SJSA1 (cell line): ENCODE measurements around the gene SNRPA1. TPM values are rescaled to one million over a fixed set of nuclear protein-coding genes. Genes with fewer than 3 reads are reported as not detected.

Source experiments
- DNase-seq, 2 experiments: peaks; one replicate each; pipeline ENCODE4 v3.0.0-alpha.2; 2015 to 2020; ENCODE audit warnings: low spot score in 2 of 2, low read depth in 1 of 2
- H3K27ac ChIP-seq: fragments of 250-450 bp; sonication (Bioruptor Pico); 2 replicates; pipeline ENCODE4 v1.5.1; 2020; ENCODE audit warnings: mild to moderate bottlenecking, moderate library complexity
- H3K27me3 ChIP-seq: fragments of 250-450 bp; sonication (Bioruptor Pico); replicated peaks from 2 replicates; pipeline ENCODE4 v1.5.1; 2020; ENCODE audit warnings: mild to moderate bottlenecking, moderate library complexity
- H3K36me3 ChIP-seq: fragments of 250-450 bp; sonication (Bioruptor Pico); 2 replicates; pipeline ENCODE4 v1.5.1; 2020; ENCODE audit warnings: mild to moderate bottlenecking
- H3K4me1 ChIP-seq: fragments of 250-450 bp; sonication (Bioruptor Pico); replicated peaks from 2 replicates; pipeline ENCODE4 v1.6.1; 2021; ENCODE audit warnings: mild to moderate bottlenecking
- H3K4me3 ChIP-seq: fragments of 250-450 bp; sonication (Bioruptor Pico); 2 replicates; pipeline ENCODE4 v1.5.1; 2020; ENCODE audit warnings: mild to moderate bottlenecking
- H3K9me3 ChIP-seq: fragments of 250-450 bp; sonication (Bioruptor Pico); replicated peaks from 2 replicates; pipeline ENCODE4 v1.5.1; 2020; ENCODE audit warnings: mild to moderate bottlenecking
- total RNA-seq: library from RNA; depleted of rRNA; stranded (reverse); fragments of >200 nt; shearing (Covaris generic); gene quantifications from 2 replicates; pipeline ENCODE4 v1.2.3, GENCODE V29; 2014

SNRPA1 gene
- total RNA-seq, 1 experiment from 2014 or later, result 76.3 TPM

DNA sequence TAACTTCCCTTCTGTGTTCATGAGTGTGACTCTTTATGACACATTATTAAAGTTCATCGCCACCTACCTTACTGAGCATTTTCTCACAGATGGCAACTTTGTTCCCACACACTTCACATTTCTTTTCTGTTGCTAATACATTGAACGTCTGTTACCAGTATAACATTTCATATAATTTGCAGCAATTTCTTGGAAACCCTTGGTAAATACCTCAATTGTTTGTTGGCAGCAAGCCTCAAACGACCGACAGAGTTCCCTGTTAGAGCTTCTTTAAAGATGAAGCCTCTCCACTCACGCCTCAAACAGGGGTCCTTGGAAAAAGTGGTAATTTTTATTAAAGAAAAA lies 40.0 kb downstream of the SNRPA1 start:
- H3K27me3 ChIP-seq, result no peaks in the 10 kb centered on the region
- peaks cover 14% of the 10 kb centered on the region for H3K36me3 ChIP-seq
- peaks cover 16% of the 10 kb centered on the region for H3K4me1 ChIP-seq
- H3K4me3 ChIP-seq, result no peak overlapping the region
- no peak overlapping the region for H3K27ac ChIP-seq
- H3K9me3 ChIP-seq, result no peaks in the 10 kb centered on the region; the same call in 1 of the 2 replicates
- DNase-seq, result no peak

GRCh38 chr15:101254157-101255050 lies 40.6 kb downstream of the SNRPA1 start:
- Histone ChIP-seq H3K27me3 (no peaks in the 10 kb centered on the region), H3K4me3 (no peak overlapping the region), H3K36me3 (peaks cover 19% of the 10 kb centered on the region), H3K27ac (no peak overlapping the region), H3K9me3 (no peaks in the 10 kb centered on the region; the same call in 1 of the 2 replicates), H3K4me1 (peaks cover 21% of the 10 kb centered on the region)
- no peak for DNase-seq

- Histone ChIP-seq H3K36me3 (peaks cover 32% of the 10 kb centered on the region), H3K9me3 (no peaks in the 10 kb centered on the region; the same call in 1 of the 2 replicates), H3K27me3 (no peaks in the 10 kb centered on the region), H3K27ac (peak overlapping the region; percentile 42; the same call in 1 of the 2 replicates), H3K4me1 (peaks cover 21% of the 10 kb centered on the region), H3K4me3 (peak overlapping the region; percentile 98)
- DNase-seq, result no peak
Measured at GRCh38 chr15:101252836-101253235, 42.2 kb downstream of the SNRPA1 start.

DNA sequence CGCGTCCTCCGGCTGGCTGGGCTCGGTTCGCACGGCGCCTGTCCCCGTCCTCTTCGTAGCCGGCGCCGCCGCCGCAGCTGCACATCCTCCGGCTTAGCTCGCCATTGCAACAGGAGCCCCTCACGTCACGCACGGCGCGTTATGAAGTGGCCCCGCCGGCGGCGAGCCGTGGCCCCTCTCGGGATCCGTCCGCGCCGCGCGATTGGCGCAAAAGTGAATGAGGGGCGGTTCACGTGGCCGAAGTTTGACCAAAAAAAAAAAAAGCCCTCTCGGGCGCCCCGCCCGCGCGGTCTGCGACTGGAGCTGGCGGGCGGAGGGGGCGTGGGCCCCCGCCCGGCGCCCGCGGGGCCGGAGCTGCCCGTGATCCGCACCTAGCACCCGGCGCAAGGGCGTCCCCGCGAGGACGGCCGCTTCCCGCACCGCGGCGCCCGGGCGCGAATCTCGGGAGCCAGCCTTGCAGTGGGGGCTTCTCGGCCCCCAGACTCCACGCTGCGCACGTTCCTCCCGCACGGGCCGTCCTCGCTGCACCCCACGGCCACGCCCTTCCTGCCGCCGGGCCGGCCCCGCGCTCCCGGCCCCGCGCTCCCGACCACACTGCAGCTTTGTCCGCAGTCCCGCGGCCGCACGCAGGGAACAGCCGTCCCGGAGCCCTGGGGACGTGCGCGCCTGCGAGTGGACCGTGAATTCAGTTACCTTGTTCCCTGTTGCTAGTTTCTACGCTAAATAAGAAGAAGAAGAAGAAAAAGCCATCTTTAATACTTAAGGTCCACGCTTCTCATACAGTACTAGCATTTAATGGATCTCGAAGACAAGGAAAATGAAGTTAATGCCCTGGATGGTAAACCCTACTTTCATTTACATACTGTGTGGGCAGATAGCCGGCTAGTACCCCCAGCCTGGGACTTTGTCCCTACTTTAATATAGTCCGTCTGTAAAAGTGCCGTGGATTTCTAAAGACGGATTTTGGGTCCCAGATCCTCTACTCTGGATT lies 42.9 kb downstream of the SNRPA1 start, which contains the start of gene CHSY1:
Gene CHSY1 (minus strand): TSS at position 219 of the 991 bp plus-strand sequence. CDS start 592 bp downstream, outside the sequence.
- H3K27ac ChIP-seq, result peak within 1 kb of the TSS; percentile 58
- peaks cover 39% of the 10 kb centered on the region for H3K36me3 ChIP-seq
- no peaks in the 10 kb centered on the region; the same call in 1 of the 2 replicates for H3K9me3 ChIP-seq
- no peaks in the 10 kb centered on the region for H3K27me3 ChIP-seq
- peak within 1 kb of the TSS; percentile 98 for H3K4me3 ChIP-seq
- H3K4me1 ChIP-seq, result peaks cover 21% of the 10 kb centered on the region
- peak; percentile 90 to 95 for DNase-seq

DNA sequence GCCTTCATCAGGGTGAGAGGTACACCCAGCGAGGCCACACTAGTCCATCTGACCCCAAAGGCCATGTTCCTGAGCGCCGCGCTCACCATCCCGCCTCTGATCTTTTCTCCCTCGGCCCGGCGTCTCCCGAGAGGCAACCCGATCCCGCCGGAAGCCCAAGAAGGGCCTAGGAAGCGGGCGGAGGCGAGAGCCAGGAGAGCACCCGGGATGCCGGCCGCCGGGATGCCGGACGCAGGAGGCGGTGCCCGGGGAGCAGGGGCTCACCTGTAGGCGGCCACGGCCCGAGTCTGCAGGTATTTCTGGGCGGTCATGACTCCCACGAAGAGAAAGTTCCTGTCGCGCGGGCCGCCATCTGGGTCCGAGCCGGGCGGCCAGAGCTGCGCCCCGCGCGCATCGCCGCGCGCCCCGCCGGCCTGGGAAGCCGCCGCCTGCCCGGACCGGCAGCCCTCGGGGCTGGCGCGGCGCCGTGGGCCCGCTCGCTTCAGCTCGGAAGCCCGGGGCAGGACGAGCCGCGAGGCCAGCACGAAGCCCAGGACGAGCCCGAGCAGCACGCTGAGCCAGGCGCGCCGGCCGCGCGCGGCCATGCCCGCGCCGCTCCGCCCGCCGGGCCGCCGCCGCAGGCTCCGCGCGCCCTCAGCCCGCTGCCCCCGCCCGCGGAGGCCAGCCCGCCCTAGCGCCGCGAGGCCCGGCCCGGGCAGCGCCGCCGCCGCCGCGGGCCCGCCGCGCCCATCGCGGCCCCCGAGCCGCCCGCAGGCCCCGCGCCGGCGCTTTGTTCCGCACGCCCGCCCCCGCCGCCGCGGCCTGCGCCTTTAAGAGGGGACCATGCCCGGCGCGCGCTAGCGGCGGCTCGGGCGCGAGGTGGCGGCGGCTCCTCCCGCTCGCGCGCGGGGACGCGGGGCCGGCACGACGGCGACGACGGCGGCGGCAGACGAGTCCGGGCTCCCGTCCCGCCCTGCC lies 43.9 kb downstream of the SNRPA1 start:
- H3K27ac ChIP-seq, result peak overlapping the region; percentile 58
- H3K27me3 ChIP-seq, result no peaks in the 10 kb centered on the region
- DNase-seq, result peak in 1 of 2 experiments; percentile 34
- peaks cover 21% of the 10 kb centered on the region for H3K4me1 ChIP-seq
- peaks cover 47% of the 10 kb centered on the region for H3K36me3 ChIP-seq
- no peaks in the 10 kb centered on the region; the same call in 1 of the 2 replicates for H3K9me3 ChIP-seq
- peak overlapping the region; percentile 98 for H3K4me3 ChIP-seq

GRCh38 chr15:101250341-101250831 lies 44.7 kb downstream of the SNRPA1 start:
- Histone ChIP-seq H3K27me3 (no peaks in the 10 kb centered on the region), H3K9me3 (no peaks in the 10 kb centered on the region; the same call in 1 of the 2 replicates), H3K27ac (no peak overlapping the region), H3K36me3 (peaks cover 54% of the 10 kb centered on the region), H3K4me1 (peaks cover 27% of the 10 kb centered on the region), H3K4me3 (peak overlapping the region; percentile 98)
- DNase-seq, result peak in 1 of 2 experiments; percentile 60

- Histone ChIP-seq H3K36me3 (peaks cover 65% of the 10 kb centered on the region), H3K4me1 (peaks cover 48% of the 10 kb centered on the region), H3K9me3 (no peaks in the 10 kb centered on the region), H3K27me3 (no peaks in the 10 kb centered on the region), H3K27ac (no peak overlapping the region), H3K4me3 (no peak overlapping the region)
- DNase-seq, result no peak
Measured at GRCh38 chr15:101248274-101248673, 46.8 kb downstream of the SNRPA1 start.

DNA sequence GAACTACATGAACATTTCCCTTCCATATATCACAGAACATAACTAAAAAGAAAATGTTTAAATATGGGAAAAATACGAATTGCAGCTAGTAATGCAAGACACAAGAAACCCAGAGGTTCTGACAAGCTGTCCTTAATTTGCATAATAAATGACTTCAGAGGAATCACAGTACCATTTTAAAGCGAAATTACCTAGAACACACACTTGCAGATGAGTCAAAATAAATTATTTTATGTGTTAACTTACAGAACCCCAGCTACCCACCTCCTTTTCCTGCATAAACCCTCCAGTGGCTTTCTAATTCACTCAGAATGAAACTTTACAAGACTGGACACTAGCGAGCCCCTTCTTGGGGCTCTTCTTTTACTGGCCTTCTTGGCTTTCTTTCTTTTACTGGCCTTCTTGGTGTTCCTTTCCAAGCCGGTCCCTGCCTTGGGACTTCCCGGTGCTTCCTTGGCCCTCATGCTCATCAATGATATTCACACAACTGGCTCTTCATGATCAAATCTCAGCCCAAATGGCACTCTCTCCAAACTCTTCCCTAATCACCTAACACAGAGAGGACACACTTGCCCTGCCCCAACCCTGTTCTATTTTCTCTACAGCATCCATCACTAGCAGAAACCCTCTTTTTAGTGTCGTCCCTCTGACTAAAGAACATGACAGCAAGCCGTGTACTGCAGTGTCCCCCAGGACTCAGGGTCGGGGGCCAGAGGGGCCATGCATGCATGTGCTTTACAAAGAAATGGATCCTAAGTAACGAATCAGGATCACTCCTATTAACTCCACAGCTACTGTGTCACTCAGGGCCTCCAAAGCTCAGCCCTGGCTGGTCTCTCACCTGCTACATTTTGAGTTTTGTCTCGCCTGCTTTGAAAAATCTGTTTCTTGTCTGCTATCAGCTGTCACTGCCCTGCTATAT lies 48.0 kb downstream of the SNRPA1 start:
- Histone ChIP-seq H3K4me3 (no peak overlapping the region), H3K9me3 (no peaks in the 10 kb centered on the region), H3K27me3 (no peaks in the 10 kb centered on the region), H3K4me1 (peaks cover 49% of the 10 kb centered on the region), H3K27ac (no peak overlapping the region), H3K36me3 (peaks cover 65% of the 10 kb centered on the region)
- no peak for DNase-seq

DNA sequence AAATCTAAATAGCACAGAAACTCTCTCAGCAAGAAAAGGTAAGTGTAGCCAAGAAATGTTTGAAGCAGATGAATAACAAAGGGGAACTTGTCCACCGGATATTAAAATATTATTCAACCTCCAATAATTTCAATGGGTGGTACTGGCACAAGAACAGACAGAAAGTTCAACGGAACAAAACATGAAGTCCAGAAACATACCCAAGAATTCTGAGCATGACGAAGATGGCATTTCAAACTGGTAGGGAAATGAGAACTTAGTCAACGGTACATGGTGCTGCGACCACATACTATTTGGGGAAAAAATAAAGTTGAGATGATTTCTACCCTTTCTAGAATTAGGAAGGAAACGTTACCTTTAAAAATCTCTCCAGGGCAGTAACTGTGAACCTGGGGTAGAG lies 48.7 kb downstream of the SNRPA1 start:
- H3K36me3 ChIP-seq, result peaks cover 63% of the 10 kb centered on the region
- H3K27me3 ChIP-seq, result no peaks in the 10 kb centered on the region
- H3K9me3 ChIP-seq, result no peaks in the 10 kb centered on the region
- DNase-seq, result no peak
- H3K4me1 ChIP-seq, result peaks cover 51% of the 10 kb centered on the region
- no peak overlapping the region for H3K4me3 ChIP-seq
- H3K27ac ChIP-seq, result no peak overlapping the region

DNA sequence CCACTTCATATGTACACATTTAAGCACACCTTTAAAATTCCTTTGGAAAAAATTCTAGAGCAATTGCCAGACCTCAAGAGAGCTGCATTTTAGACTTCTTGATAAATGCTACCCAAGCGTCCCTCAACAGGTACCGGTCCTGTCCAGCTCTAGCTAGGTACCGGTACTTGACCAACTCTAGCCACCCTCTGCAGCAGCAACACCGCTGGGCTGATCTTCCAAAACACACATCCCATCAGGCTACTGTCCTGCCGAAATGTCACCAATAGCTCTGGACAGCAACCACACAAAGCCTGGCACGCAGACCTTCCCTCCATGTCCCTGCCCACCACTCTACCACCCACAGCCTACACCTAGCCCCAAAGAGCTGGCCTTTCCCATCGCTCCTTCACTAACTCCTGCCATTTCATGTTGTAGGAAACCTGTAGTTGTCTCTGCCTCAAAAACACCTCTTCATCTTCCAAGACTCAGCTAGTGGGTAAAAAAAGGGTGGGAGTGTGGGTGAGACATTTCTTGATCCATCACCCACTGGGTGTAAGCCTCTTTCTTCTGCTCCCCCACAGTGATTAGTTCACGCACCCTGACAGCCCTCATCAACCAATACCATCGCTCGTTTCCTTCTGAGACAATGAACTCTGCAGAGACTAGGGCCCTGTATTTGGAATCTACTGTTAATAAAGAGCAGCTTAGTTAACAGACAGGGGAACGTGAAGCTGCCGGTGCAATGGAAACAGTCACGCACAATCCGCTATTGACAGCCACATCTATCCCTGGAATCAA lies 50.0 kb downstream of the SNRPA1 start:
- H3K36me3 ChIP-seq, result peaks cover 52% of the 10 kb centered on the region
- no peaks in the 10 kb centered on the region for H3K27me3 ChIP-seq
- peak overlapping the region; percentile 33 for H3K27ac ChIP-seq
- no peak overlapping the region for H3K4me3 ChIP-seq
- H3K9me3 ChIP-seq, result no peaks in the 10 kb centered on the region
- DNase-seq, result no peak
- H3K4me1 ChIP-seq, result peaks cover 47% of the 10 kb centered on the region

DNA sequence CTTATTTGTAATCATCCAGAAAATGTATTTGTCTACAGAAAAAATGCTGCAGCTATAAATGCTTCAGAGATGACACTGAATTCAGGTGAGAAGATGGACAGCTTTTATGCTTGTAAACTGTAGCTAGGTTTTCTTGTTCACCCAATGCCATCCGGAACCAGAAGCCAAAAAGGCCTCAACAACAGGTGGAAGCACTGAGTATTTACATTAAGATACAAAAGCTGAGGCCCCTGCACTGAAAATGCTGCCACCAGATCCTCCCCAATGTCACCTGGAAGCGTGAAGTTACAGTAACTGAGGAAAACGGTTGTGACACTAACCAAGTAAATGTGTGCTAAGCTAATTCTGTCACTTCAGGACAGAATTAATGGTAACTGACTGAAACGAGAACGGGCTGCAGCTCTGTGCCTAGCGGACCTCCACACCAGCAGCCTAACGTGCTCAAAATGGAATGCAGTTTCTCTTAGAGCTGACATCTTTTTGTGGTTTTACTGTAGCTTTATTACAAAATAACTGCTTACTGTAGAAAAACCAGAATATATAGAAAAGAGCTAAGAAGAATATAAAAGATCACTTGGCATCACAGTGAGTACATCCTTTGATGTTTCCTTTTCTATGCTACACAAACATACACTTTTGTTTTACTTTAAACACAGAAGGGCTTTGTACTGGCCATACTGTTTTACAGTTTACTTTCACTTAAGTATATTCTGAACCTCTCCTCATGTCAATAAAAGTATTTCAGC lies 50.8 kb downstream of the SNRPA1 start:
- H3K9me3 ChIP-seq, result no peaks in the 10 kb centered on the region
- peaks cover 40% of the 10 kb centered on the region for H3K4me1 ChIP-seq
- DNase-seq, result peak in 1 of 2 experiments; percentile 57
- peak overlapping the region; percentile 33 for H3K27ac ChIP-seq
- peaks cover 46% of the 10 kb centered on the region for H3K36me3 ChIP-seq
- H3K27me3 ChIP-seq, result no peaks in the 10 kb centered on the region
- no peak overlapping the region for H3K4me3 ChIP-seq
